Activated CD8-positive, alpha-beta memory T cell treated with anti-CD3 and anti-CD28 coated beads, Interleukin-2, amount 50 U/mL, for 1 hour (primary cell): Measurements from ENCODE around the gene EEF1AKMT2.
"Not testable (repeated sequence)": the region's sequence is repeated elsewhere in the genome, so short reads cannot be mapped to it uniquely, and the experiment has no call there.

ENCODE experiments used
- DNase-seq: peaks from one replicate; pipeline ENCODE4 v3.0.0-alpha.2; 2020; ENCODE audit errors: extremely low read depth

EEF1AKMT2 gene

GRCh38 chr10:124791547-124792348, at the start of gene EEF1AKMT2:
Gene EEF1AKMT2 (minus strand): TSS chr10:124791887. CDS start chr10:124791833, 54 bp downstream.
- peak; percentile 43 for DNase-seq

GRCh38 chr10:124837687-124838086, 46.0 kb upstream of the EEF1AKMT2 start:
- no peak for DNase-seq

- no peak for DNase-seq
Measured at GRCh38 chr10:124831116-124831515, 39.4 kb upstream of the EEF1AKMT2 start.

GRCh38 chr10:124830445-124830844, 38.8 kb upstream of the EEF1AKMT2 start:
- no peak for DNase-seq

- no peak for DNase-seq
Measured at GRCh38 chr10:124829447-124830115, 37.9 kb upstream of the EEF1AKMT2 start.

- DNase-seq, result no peak
Measured at GRCh38 chr10:124827474-124827873, 35.8 kb upstream of the EEF1AKMT2 start.

GRCh38 chr10:124826262-124826661, 34.6 kb upstream of the EEF1AKMT2 start:
- no peak for DNase-seq

GRCh38 chr10:124825702-124826101, 34.0 kb upstream of the EEF1AKMT2 start:
- DNase-seq, result no peak

GRCh38 chr10:124824932-124825331, 33.2 kb upstream of the EEF1AKMT2 start:
- not testable (repeated sequence) for DNase-seq

- no peak for DNase-seq
Measured at GRCh38 chr10:124824507-124824906, 32.8 kb upstream of the EEF1AKMT2 start.

GRCh38 chr10:124821520-124821919, 29.8 kb upstream of the EEF1AKMT2 start:
- DNase-seq, result no peak

- DNase-seq, result no peak
Measured at GRCh38 chr10:124820121-124820520, 28.4 kb upstream of the EEF1AKMT2 start.

GRCh38 chr10:124802313-124802675, 10.6 kb upstream of the EEF1AKMT2 start:
- DNase-seq, result no peak

GRCh38 chr10:124799211-124799610, 7.5 kb upstream of the EEF1AKMT2 start:
- no peak for DNase-seq

GRCh38 chr10:124798781-124799180, 7.1 kb upstream of the EEF1AKMT2 start:
- no peak for DNase-seq

GRCh38 chr10:124798364-124798763, 6.7 kb upstream of the EEF1AKMT2 start:
- no peak for DNase-seq

- no peak for DNase-seq
Measured at GRCh38 chr10:124792998-124793352, 1.3 kb upstream of the EEF1AKMT2 start.

- not testable (repeated sequence) for DNase-seq
Measured at GRCh38 chr10:124782900-124783299, 8.8 kb downstream of the EEF1AKMT2 start.

- no peak for DNase-seq
Measured at GRCh38 chr10:124768791-124769190, 22.9 kb downstream of the EEF1AKMT2 start.

- DNase-seq, result no peak
Measured at GRCh38 chr10:124765256-124765655, 26.4 kb downstream of the EEF1AKMT2 start.

- no peak for DNase-seq
Measured at GRCh38 chr10:124763267-124763666, 28.4 kb downstream of the EEF1AKMT2 start.

GRCh38 chr10:124762281-124762680, 29.4 kb downstream of the EEF1AKMT2 start:
- no peak for DNase-seq

- no peak for DNase-seq
Measured at GRCh38 chr10:124756156-124756903, 35.4 kb downstream of the EEF1AKMT2 start.
